WTC11 (cell line): Measurements from ENCODE around the gene EIF4G3. TPM values are rescaled to one million over a fixed set of nuclear protein-coding genes. Genes with fewer than 3 reads are reported as not detected.

Source experiments
- ATAC-seq: fragments of 200-7000 bp; cut with Tn5 transposase; 2 replicates; pipeline ENCODE4 v1.10.0; 2021; ENCODE audit warnings: mild to moderate bottlenecking, moderate library complexity
- CTCF ChIA-PET: fragments of 300-600 bp; sonication (Branson Sonifier 250); formaldehyde crosslinking; loops from one replicate; lab custom pipeline; 2021; ENCODE audit warnings: antibody characterized with exemption; lab: Charles Lee
- POLR2A ChIA-PET: fragments of 350-600 bp; sonication (Branson Sonifier 250); formaldehyde crosslinking; loops from one replicate; lab custom pipeline; 2021; ENCODE audit warnings: antibody characterized with exemption; lab: Charles Lee
- DNase-seq: peaks from one replicate; pipeline ENCODE4 v3.0.0; 2021; ENCODE audit warnings: low spot score
- H3K27ac Mint-ChIP-seq: 2 replicates; pipeline ENCODE4 v1.8.0; 2021; ENCODE audit warnings: mixed read lengths
- H3K27me3 Mint-ChIP-seq: 2 replicates; pipeline ENCODE4 v1.8.0; 2021; ENCODE audit warnings: low read depth, mild to moderate bottlenecking, moderate library complexity, mixed read lengths
- H3K36me3 Mint-ChIP-seq: 2 replicates; pipeline ENCODE4 v1.8.0; 2021; ENCODE audit warnings: mixed read lengths
- H3K4me1 Mint-ChIP-seq: 2 replicates; pipeline ENCODE4 v1.8.0; 2022; ENCODE audit warnings: mixed read lengths
- H3K4me3 Mint-ChIP-seq: 2 replicates; pipeline ENCODE4 v1.8.0; 2021; ENCODE audit warnings: mild to moderate bottlenecking, moderate library complexity, mixed read lengths
- H3K9me3 Mint-ChIP-seq: 2 replicates; pipeline ENCODE4 v1.8.0; 2021; ENCODE audit warnings: mixed read lengths
- ELF4 ChIP-seq: sonication (generic); formaldehyde crosslinking; IDR thresholded peaks from 2 replicates; pipeline ENCODE4 v1.8.1; 2022; ENCODE audit warnings: low read depth, mild to moderate bottlenecking, moderate library complexity, missing genetic modification reagents
- FOXP1 ChIP-seq: sonication (generic); formaldehyde crosslinking; IDR thresholded peaks from 2 replicates; pipeline ENCODE4 v1.8.0; 2022; ENCODE audit warnings: missing genetic modification reagents, mild to moderate bottlenecking, moderate library complexity, borderline replicate concordance
- NFATC4 ChIP-seq: fragments of 250-450 bp; sonication (Bioruptor Pico); IDR thresholded peaks from 2 replicates; pipeline ENCODE4 v1.9.0; 2021; ENCODE audit warnings: mild to moderate bottlenecking
- NFE2L1 ChIP-seq: sonication (generic); formaldehyde crosslinking; IDR thresholded peaks from 2 replicates; pipeline ENCODE4 v1.8.1; 2023; ENCODE audit warnings: missing genetic modification reagents
- NFYB ChIP-seq: sonication (generic); formaldehyde crosslinking; conservative IDR thresholded peaks from 2 replicates; pipeline ENCODE4 v1.8.0; 2022; ENCODE audit warnings: low read depth, missing genetic modification reagents
- NR3C1 ChIP-seq: sonication (generic); formaldehyde crosslinking; conservative IDR thresholded peaks from 2 replicates; pipeline ENCODE4 v1.8.1; 2023; ENCODE audit warnings: low read depth, mild to moderate bottlenecking, missing genetic modification reagents
- TCF7 ChIP-seq: sonication (generic); formaldehyde crosslinking; IDR thresholded peaks from 2 replicates; pipeline ENCODE4 v1.8.0; 2022; ENCODE audit warnings: mild to moderate bottlenecking, low read depth, missing genetic modification reagents, moderate library complexity
- TEAD1 ChIP-seq: sonication (generic); formaldehyde crosslinking; IDR thresholded peaks from 2 replicates; pipeline ENCODE4 v1.8.0; 2022; ENCODE audit warnings: mild to moderate bottlenecking, missing genetic modification reagents
- TEAD4 ChIP-seq: sonication (generic); formaldehyde crosslinking; IDR thresholded peaks from 2 replicates; pipeline ENCODE4 v1.8.0; 2022; ENCODE audit warnings: mild to moderate bottlenecking, missing genetic modification reagents
- ZBTB21 ChIP-seq: sonication (generic); formaldehyde crosslinking; IDR thresholded peaks from 2 replicates; pipeline ENCODE4 v1.8.1; 2023; ENCODE audit warnings: mild to moderate bottlenecking, missing genetic modification reagents, borderline replicate concordance
- ZNF317 ChIP-seq: sonication (generic); formaldehyde crosslinking; IDR thresholded peaks from 2 replicates; pipeline ENCODE4 v1.8.1; 2023; ENCODE audit warnings: low read depth, mild to moderate bottlenecking, moderate library complexity, missing genetic modification reagents, borderline replicate concordance
- ZNF416 ChIP-seq: fragments of 250-450 bp; sonication (Bioruptor Pico); IDR thresholded peaks from 2 replicates; pipeline ENCODE4 v1.9.0; 2021; ENCODE audit warnings: mild to moderate bottlenecking, inconsistent platforms
- total RNA-seq: library from RNA; stranded (reverse); gene quantifications from 3 replicates; pipeline ENCODE4 v1.2.3, GENCODE V29; 2021
- TF ChIP-seq, protein P1 (sequence below): sonication (generic); formaldehyde crosslinking; IDR thresholded peaks from 2 replicates; pipeline ENCODE4 v1.8.1; 2022; ENCODE audit warnings: low read depth, missing genetic modification reagents, borderline replicate concordance
- TF ChIP-seq, protein P2 (sequence below): sonication (generic); formaldehyde crosslinking; IDR thresholded peaks from 2 replicates; pipeline ENCODE4 v1.8.1; 2023; ENCODE audit warnings: mild to moderate bottlenecking, missing genetic modification reagents, moderate library complexity
- TF ChIP-seq, protein P3 (sequence below): sonication (generic); formaldehyde crosslinking; IDR thresholded peaks from 2 replicates; pipeline ENCODE4 v1.8.0; 2022; ENCODE audit warnings: mild to moderate bottlenecking, missing genetic modification reagents
- TF ChIP-seq, protein P4 (sequence below): sonication (generic); formaldehyde crosslinking; IDR thresholded peaks from 2 replicates; pipeline ENCODE4 v1.8.1; 2023; ENCODE audit warnings: mild to moderate bottlenecking, missing genetic modification reagents, moderate library complexity
- TF ChIP-seq, protein P5 (sequence below): sonication (generic); formaldehyde crosslinking; IDR thresholded peaks from 2 replicates; pipeline ENCODE4 v1.8.1; 2023; ENCODE audit warnings: mild to moderate bottlenecking, missing genetic modification reagents, borderline replicate concordance

EIF4G3 gene
- total RNA-seq, 1 experiment from 2014 or later: 77.7 TPM

DNA sequence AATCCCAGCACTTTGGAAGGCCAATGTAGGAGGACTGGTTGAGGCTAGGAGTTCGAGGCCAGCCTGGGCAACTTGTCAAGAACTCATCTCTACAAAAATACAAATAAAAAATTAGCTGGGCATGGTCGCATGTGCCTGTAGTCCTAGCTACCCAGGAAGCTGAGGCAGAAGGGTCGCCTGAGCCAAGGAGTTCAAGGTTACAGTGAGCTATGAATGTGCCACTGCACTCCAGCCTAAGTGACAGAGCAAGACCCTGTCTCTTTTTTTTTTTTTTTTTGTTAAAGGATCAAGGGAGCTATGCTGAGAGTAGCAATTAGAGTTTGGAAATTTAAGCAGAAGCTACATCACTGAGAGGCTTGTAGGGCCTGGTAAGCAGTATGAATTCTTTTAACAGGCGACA lies 70.9 kb downstream of the EIF4G3 start:
- no peak for ATAC-seq
- Mint-ChIP-seq H3K36me3 (peaks cover 3% of the 10 kb centered on the region), H3K27me3 (no peaks in the 10 kb centered on the region), H3K4me3 (no peak overlapping the region), H3K27ac (no peak overlapping the region), H3K4me1 (peaks cover 11% of the 10 kb centered on the region), H3K9me3 (no peaks in the 10 kb centered on the region)
- ChIA-PET CTCF (no interaction called here), POLR2A (no interaction called here)
- no peak for TF ChIP-seq ZNF317 (CRISPR knock-in tag)
- TF ChIP-seq, protein P1, sequence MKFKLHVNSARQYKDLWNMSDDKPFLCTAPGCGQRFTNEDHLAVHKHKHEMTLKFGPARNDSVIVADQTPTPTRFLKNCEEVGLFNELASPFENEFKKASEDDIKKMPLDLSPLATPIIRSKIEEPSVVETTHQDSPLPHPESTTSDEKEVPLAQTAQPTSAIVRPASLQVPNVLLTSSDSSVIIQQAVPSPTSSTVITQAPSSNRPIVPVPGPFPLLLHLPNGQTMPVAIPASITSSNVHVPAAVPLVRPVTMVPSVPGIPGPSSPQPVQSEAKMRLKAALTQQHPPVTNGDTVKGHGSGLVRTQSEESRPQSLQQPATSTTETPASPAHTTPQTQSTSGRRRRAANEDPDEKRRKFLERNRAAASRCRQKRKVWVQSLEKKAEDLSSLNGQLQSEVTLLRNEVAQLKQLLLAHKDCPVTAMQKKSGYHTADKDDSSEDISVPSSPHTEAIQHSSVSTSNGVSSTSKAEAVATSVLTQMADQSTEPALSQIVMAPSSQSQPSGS (CRISPR knock-in tag): no peak
- no peak for TF ChIP-seq FOXP1 (CRISPR knock-in tag)
- no peak for TF ChIP-seq NR3C1 (CRISPR knock-in tag)
- TF ChIP-seq NFYB: no peak
- TF ChIP-seq, protein P2, sequence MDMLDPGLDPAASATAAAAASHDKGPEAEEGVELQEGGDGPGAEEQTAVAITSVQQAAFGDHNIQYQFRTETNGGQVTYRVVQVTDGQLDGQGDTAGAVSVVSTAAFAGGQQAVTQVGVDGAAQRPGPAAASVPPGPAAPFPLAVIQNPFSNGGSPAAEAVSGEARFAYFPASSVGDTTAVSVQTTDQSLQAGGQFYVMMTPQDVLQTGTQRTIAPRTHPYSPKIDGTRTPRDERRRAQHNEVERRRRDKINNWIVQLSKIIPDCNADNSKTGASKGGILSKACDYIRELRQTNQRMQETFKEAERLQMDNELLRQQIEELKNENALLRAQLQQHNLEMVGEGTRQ (CRISPR knock-in tag): no peak
- no peak for TF ChIP-seq ZBTB21 (CRISPR knock-in tag)
- TF ChIP-seq TEAD4 (CRISPR knock-in tag): no peak
- TF ChIP-seq, protein P3, sequence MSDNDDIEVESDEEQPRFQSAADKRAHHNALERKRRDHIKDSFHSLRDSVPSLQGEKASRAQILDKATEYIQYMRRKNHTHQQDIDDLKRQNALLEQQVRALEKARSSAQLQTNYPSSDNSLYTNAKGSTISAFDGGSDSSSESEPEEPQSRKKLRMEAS (CRISPR knock-in tag): no peak
- TF ChIP-seq, protein P4, sequence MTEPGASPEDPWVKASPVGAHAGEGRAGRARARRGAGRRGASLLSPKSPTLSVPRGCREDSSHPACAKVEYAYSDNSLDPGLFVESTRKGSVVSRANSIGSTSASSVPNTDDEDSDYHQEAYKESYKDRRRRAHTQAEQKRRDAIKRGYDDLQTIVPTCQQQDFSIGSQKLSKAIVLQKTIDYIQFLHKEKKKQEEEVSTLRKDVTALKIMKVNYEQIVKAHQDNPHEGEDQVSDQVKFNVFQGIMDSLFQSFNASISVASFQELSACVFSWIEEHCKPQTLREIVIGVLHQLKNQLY (CRISPR knock-in tag): no peak
- no peak for TF ChIP-seq TCF7 (CRISPR knock-in tag)
- TF ChIP-seq, protein P5, sequence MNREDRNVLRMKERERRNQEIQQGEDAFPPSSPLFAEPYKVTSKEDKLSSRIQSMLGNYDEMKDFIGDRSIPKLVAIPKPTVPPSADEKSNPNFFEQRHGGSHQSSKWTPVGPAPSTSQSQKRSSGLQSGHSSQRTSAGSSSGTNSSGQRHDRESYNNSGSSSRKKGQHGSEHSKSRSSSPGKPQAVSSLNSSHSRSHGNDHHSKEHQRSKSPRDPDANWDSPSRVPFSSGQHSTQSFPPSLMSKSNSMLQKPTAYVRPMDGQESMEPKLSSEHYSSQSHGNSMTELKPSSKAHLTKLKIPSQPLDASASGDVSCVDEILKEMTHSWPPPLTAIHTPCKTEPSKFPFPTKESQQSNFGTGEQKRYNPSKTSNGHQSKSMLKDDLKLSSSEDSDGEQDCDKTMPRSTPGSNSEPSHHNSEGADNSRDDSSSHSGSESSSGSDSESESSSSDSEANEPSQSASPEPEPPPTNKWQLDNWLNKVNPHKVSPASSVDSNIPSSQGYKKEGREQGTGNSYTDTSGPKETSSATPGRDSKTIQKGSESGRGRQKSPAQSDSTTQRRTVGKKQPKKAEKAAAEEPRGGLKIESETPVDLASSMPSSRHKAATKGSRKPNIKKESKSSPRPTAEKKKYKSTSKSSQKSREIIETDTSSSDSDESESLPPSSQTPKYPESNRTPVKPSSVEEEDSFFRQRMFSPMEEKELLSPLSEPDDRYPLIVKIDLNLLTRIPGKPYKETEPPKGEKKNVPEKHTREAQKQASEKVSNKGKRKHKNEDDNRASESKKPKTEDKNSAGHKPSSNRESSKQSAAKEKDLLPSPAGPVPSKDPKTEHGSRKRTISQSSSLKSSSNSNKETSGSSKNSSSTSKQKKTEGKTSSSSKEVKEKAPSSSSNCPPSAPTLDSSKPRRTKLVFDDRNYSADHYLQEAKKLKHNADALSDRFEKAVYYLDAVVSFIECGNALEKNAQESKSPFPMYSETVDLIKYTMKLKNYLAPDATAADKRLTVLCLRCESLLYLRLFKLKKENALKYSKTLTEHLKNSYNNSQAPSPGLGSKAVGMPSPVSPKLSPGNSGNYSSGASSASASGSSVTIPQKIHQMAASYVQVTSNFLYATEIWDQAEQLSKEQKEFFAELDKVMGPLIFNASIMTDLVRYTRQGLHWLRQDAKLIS: no peak
- no peak for DNase-seq

DNA sequence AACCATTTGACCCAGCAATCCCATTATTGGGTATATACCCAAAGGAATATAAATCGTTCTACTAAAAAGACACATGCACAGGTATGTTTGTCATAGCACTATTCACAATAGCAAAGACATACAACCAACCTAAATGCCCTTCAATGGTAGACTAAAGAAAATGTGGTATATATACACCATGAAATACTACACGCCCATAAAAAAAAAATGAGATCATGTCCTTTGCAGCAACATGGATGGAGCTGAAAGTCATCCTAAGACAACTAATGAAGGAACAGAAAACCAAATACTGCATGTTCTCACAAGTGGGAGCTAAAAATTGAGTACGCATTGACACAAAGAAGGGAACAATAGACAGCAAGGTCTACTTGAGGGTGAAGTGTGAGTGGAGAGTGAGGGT lies 72.0 kb downstream of the EIF4G3 start:
- DNase-seq: no peak
- Mint-ChIP-seq H3K4me1 (peaks cover 17% of the 10 kb centered on the region), H3K36me3 (peaks cover 3% of the 10 kb centered on the region), H3K4me3 (no peak overlapping the region), H3K27ac (no peak overlapping the region), H3K27me3 (no peaks in the 10 kb centered on the region)
- CTCF ChIA-PET: no interaction called here
- ATAC-seq: no peak
- TF ChIP-seq NFE2L1 (CRISPR knock-in tag) (no peak), TEAD1 (CRISPR knock-in tag) (no peak), ZNF416 (CRISPR knock-in tag) (no peak), NFATC4 (CRISPR knock-in tag) (no peak), ELF4 (no peak)
- TF ChIP-seq, all 79 proteins: peak for 0
- H3K9me3 Mint-ChIP-seq: no peaks in the 10 kb centered on the region
- POLR2A ChIA-PET: no interaction called here
